ENCODE results near the gene ING5.
"Not testable (repeated sequence)": the region's sequence is repeated elsewhere in the genome, so short reads cannot be mapped to it uniquely, and the experiment has no call there.

Gene ING5

DNA sequence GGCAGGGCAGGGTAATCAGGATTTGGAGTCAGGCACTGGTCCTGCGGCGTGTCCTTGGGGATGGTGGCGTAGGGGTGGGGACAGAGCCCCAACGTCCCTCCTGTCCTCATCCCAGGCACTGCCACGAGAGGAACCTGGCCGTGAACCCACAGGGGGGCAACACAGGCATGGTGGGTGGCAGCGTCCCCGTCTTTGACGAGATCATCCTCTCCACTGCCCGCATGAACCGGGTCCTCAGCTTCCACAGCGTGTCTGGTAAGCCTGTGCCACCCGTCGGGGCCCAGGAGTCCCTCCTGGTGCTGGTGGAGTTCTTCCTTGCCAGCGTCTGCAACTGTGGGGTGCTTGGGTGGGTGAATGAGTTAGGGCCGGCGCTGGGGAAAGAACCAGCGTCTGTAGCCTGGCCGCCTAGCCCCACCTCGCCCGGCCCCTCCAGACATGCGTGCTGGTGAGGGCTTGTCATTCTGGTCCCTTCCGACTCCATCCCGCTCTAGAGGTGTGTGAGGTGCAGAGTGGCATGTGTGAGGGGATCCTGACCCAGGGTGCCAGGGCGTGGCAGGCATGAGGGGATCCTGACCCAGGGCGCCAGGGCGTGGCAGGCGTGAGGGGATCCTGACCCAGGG, 40.6 kb downstream of the ING5 start:
- Histone ChIP-seq H3K9me3 (ENCODE audit: control insufficient read depth, low read length) (no peaks in the 10 kb centered on the region), H3K27me3 (ENCODE audit: control insufficient read depth, insufficient read depth, low read length) (no peaks in the 10 kb centered on the region), H3K27ac (no peak overlapping the region), H3K4me3 (ENCODE audit: low read depth, low read length) (no peak overlapping the region), H3K79me2 (peaks cover 8% of the 10 kb centered on the region), H3K36me3 (ENCODE audit: control insufficient read depth, insufficient read depth, low read length) (no peaks in the 10 kb centered on the region), H2AFZ (no peak overlapping the region), H3K9ac (no peak overlapping the region), H3K4me1 (no peaks in the 10 kb centered on the region), H3K4me2 (ENCODE audit: low read length) (no peak overlapping the region)
- TF ChIP-seq, protein P1, sequence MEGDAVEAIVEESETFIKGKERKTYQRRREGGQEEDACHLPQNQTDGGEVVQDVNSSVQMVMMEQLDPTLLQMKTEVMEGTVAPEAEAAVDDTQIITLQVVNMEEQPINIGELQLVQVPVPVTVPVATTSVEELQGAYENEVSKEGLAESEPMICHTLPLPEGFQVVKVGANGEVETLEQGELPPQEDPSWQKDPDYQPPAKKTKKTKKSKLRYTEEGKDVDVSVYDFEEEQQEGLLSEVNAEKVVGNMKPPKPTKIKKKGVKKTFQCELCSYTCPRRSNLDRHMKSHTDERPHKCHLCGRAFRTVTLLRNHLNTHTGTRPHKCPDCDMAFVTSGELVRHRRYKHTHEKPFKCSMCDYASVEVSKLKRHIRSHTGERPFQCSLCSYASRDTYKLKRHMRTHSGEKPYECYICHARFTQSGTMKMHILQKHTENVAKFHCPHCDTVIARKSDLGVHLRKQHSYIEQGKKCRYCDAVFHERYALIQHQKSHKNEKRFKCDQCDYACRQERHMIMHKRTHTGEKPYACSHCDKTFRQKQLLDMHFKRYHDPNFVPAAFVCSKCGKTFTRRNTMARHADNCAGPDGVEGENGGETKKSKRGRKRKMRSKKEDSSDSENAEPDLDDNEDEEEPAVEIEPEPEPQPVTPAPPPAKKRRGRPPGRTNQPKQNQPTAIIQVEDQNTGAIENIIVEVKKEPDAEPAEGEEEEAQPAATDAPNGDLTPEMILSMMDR (IDR thresholded peaks at IDR 0.05): no peak

DNA sequence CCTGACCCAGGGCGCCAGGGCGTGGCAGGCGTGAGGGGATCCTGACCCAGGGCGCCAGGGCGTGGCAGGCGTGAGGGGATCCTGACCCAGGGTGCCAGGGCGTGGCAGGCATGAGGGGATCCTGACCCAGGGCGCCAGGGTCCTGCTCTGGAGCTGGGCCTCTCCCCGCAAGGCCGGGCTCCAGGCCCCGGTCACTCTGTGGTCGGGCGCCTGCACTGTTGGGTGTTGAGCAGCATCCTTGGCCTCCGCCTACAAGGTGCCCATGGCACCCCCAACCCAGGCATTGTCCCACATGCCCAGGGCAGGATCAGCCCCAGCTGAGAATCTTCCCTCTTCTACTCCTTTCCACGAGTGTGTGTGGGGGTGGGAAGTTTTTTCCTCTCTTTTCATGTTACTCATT, 41.2 kb downstream of the ING5 start:
- not testable (repeated sequence) for H3K9ac ChIP-seq; H3K9me3 ChIP-seq (ENCODE audit: control insufficient read depth, low read length); H3K79me2 ChIP-seq; H3K4me1 ChIP-seq; H3K4me2 ChIP-seq (ENCODE audit: low read length); H2AFZ ChIP-seq; H3K27me3 ChIP-seq (ENCODE audit: control insufficient read depth, insufficient read depth, low read length); H3K36me3 ChIP-seq (ENCODE audit: control insufficient read depth, insufficient read depth, low read length); H3K4me3 ChIP-seq (ENCODE audit: low read depth, low read length); H3K27ac ChIP-seq

DNA sequence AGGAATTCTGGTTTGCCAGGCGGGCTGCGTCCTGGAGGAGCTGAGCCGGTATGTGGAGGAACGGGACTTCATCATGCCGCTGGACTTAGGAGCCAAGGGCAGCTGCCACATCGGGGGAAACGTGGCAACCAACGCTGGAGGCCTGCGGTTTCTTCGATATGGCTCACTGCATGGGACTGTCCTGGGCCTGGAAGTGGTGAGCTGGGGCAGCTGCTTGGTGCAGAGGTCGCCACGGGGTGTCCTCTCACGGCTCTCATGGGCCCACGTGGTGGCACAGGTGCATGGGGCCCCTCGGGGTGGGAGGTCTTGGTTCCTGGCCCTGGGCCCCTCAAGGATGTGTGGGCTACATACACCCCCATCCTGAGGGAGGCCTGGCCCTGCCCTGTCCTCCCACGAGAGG, 41.8 kb downstream of the ING5 start:
- no peaks in the 10 kb centered on the region for H3K36me3 ChIP-seq (ENCODE audit: control insufficient read depth, insufficient read depth, low read length)
- H3K4me1 ChIP-seq: no peaks in the 10 kb centered on the region
- H3K9ac ChIP-seq: no peak overlapping the region
- H3K27ac ChIP-seq: no peak overlapping the region
- H2AFZ ChIP-seq: no peak overlapping the region
- H3K4me3 ChIP-seq (ENCODE audit: low read depth, low read length): no peak overlapping the region
- no peaks in the 10 kb centered on the region for H3K9me3 ChIP-seq (ENCODE audit: control insufficient read depth, low read length)
- H3K27me3 ChIP-seq (ENCODE audit: control insufficient read depth, insufficient read depth, low read length): no peaks in the 10 kb centered on the region
- H3K4me2 ChIP-seq (ENCODE audit: low read length): no peak overlapping the region
- peaks cover 5% of the 10 kb centered on the region for H3K79me2 ChIP-seq
- TF ChIP-seq, protein P1 (IDR thresholded peaks at IDR 0.05): no peak

DNA sequence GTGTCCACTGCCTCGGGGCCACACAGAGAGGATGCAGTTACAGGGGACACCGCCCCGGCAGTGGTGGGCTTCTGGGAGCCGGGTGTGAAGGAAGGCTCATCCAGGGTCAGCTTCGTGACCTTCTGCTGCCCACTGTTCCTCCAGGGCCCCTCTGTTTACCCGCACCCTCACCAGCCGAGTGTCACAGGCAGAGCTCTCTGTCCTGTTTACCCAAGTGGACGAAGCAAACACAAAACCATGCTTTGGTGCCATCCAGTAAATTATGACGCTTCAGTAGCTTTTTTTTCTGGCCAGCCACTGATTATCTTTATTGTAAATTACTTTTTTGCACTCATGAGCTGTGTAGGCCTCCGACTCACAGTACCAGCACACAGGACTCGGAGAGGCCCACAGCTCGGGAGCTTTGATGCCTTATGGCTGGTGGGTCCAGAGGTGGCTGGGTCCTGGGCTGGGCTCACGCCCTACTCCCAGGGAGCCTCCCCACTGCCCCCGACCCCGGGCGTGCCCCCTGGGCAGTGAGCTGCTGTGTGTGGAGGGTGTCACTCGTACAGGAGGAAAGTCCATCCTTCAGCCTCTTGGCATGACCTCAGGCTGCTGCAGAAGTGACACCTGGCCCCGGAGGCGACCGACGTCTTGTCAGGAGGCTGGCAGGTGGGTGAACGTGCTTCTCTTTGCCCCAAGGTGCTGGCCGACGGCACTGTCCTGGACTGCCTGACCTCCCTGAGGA, 42.4 kb downstream of the ING5 start:
- no peak overlapping the region for H3K27ac ChIP-seq
- no peaks in the 10 kb centered on the region for H3K27me3 ChIP-seq (ENCODE audit: control insufficient read depth, insufficient read depth, low read length)
- peaks cover 5% of the 10 kb centered on the region for H3K79me2 ChIP-seq
- no peaks in the 10 kb centered on the region for H3K4me1 ChIP-seq
- H2AFZ ChIP-seq: no peak overlapping the region
- H3K9me3 ChIP-seq (ENCODE audit: control insufficient read depth, low read length): no peaks in the 10 kb centered on the region
- no peak overlapping the region for H3K4me2 ChIP-seq (ENCODE audit: low read length)
- H3K9ac ChIP-seq: no peak overlapping the region
- no peaks in the 10 kb centered on the region for H3K36me3 ChIP-seq (ENCODE audit: control insufficient read depth, insufficient read depth, low read length)
- TF ChIP-seq, protein P1 (IDR thresholded peaks at IDR 0.05): no peak
- H3K4me3 ChIP-seq (ENCODE audit: low read depth, low read length): no peak overlapping the region

DNA sequence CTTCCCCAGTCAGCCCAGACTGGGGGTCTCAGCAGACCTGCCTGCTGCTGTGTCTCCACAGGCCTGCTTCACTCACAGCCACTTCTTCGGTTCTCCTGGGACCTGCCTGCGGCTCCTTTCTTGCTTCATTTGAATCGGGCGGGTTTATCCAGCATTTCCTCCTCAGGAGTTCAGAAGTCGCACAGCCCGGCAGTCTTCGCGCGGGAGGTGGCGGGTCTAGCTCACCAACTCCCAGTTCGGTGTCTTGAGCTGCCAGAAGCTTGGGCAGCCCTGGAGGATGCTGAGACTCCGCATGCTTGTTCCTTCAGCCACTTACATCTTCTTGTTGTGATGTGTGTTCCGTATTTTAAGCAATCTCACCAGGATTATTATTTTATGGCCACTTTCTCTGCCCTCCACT, 43.4 kb downstream of the ING5 start:
- H2AFZ ChIP-seq: no peak overlapping the region
- H3K4me1 ChIP-seq: no peaks in the 10 kb centered on the region
- H3K27ac ChIP-seq: no peak overlapping the region
- TF ChIP-seq, protein P1 (IDR thresholded peaks at IDR 0.05): no peak
- H3K9ac ChIP-seq: no peak overlapping the region
- no peaks in the 10 kb centered on the region for H3K36me3 ChIP-seq (ENCODE audit: control insufficient read depth, insufficient read depth, low read length)
- H3K4me3 ChIP-seq (ENCODE audit: low read depth, low read length): no peak overlapping the region
- no peak overlapping the region for H3K4me2 ChIP-seq (ENCODE audit: low read length)
- H3K9me3 ChIP-seq (ENCODE audit: control insufficient read depth, low read length): no peaks in the 10 kb centered on the region
- peaks cover 5% of the 10 kb centered on the region for H3K79me2 ChIP-seq
- H3K27me3 ChIP-seq (ENCODE audit: control insufficient read depth, insufficient read depth, low read length): no peaks in the 10 kb centered on the region

All from parathyroid adenoma (tissue), 2 donors.